ENCODE results near the gene SYNE4. TPM values are rescaled to one million over a fixed set of nuclear protein-coding genes. Genes with fewer than 3 reads are reported as not detected.

SYNE4 gene, protein sequence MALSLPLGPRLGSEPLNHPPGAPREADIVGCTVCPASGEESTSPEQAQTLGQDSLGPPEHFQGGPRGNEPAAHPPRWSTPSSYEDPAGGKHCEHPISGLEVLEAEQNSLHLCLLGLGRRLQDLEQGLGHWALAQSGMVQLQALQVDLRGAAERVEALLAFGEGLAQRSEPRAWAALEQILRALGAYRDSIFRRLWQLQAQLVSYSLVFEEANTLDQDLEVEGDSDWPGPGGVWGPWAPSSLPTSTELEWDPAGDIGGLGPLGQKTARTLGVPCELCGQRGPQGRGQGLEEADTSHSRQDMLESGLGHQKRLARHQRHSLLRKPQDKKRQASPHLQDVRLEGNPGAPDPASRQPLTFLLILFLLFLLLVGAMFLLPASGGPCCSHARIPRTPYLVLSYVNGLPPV
- 3.1 TPM for total RNA-seq
- 5.8 TPM for polyA plus RNA-seq
- long read RNA-seq, donor 1 = 0 reads
- long read RNA-seq, donor 2, partial matches to known transcripts = 5 of 5 reads
- long read RNA-seq, donor 2, other reads (novel, unspliced or antisense) = 0 of 5 reads
- long read RNA-seq, donor 3 = 0 reads
- long read RNA-seq, donor 4 = 0 reads
- long read RNA-seq, donor 5 = 0 reads
- long read RNA-seq, donor 6, partial matches to known transcripts = 0 of 2 reads
- long read RNA-seq, donor 6, other reads (novel, unspliced or antisense) = 0 of 2 reads
- long read RNA-seq, donor 7 = 0 reads
- long read RNA-seq, donor 8, partial matches to known transcripts = 0 of 1 reads
- long read RNA-seq, donor 8, other reads (novel, unspliced or antisense) = 0 of 1 reads
- long read RNA-seq, donor 9 = 0 reads
- long read RNA-seq, donor 10, partial matches to known transcripts = 0 of 1 reads
- long read RNA-seq, donor 10, other reads (novel, unspliced or antisense) = 0 of 1 reads

- peaks cover 7 to 13% of the 10 kb centered on the region in 2 donors for H3K4me1 ChIP-seq (ENCODE audit: control insufficient read depth in 2 of 2, insufficient read depth in 2 of 2, low read length in 2 of 2)
- peak within 1 kb of the TSS; percentile 20 to 36 for H3K4me3 ChIP-seq (ENCODE audit: low read length in 2 of 2)
- H3K27me3 ChIP-seq (ENCODE audit: control insufficient read depth in 2 of 2, insufficient read depth in 1 of 2, low read length in 1 of 2) = peaks cover 0 to 22% of the 10 kb centered on the region in 2 donors
- 84% methylated on average over 19 of the region's 19 CpGs for WGBS
- DNase-seq (ENCODE audit: low read depth in 6 of 9, low spot score in 9 of 9) = no peak
- H3K9me3 ChIP-seq (ENCODE audit: control insufficient read depth in 2 of 2, insufficient read depth in 1 of 2, low read length in 1 of 2) = no peaks in the 10 kb centered on the region
- peaks cover 3 to 17% of the 10 kb centered on the region in 2 donors for H3K36me3 ChIP-seq (ENCODE audit: control insufficient read depth in 2 of 2, insufficient read depth in 2 of 2, low read length in 1 of 2)
- H3K27ac ChIP-seq (ENCODE audit: low read depth in 1 of 2, low read length in 1 of 2) = peak within 1 kb of the TSS in 1 of 2 donors; percentile 15
These were observed at the start of gene SYNE4 for GRCh38 chr19:36008336-36008978. TSS of gene SYNE4 (minus strand) at chr19:36008813. CDS start at chr19:36008681, 132 bp downstream.

- Histone ChIP-seq H3K27ac (ENCODE audit: low read depth in 1 of 2, low read length in 1 of 2) (peak within 1 kb of the TSS; percentile 100), H3K9me3 (ENCODE audit: control insufficient read depth in 2 of 2, insufficient read depth in 1 of 2, low read length in 1 of 2) (no peaks in the 10 kb centered on the region), H3K27me3 (ENCODE audit: control insufficient read depth in 2 of 2, insufficient read depth in 1 of 2, low read length in 1 of 2) (no peaks in the 10 kb centered on the region), H3K4me3 (ENCODE audit: low read length in 2 of 2) (peak within 1 kb of the TSS; percentile 81 to 85), H3K36me3 (ENCODE audit: control insufficient read depth in 2 of 2, insufficient read depth in 2 of 2, low read length in 1 of 2) (peaks cover 11 to 15% of the 10 kb centered on the region in 2 donors), H3K4me1 (ENCODE audit: control insufficient read depth in 2 of 2, insufficient read depth in 2 of 2, low read length in 2 of 2) (peaks cover 10 to 23% of the 10 kb centered on the region in 2 donors)
- WGBS = 1% methylated on average over 76 of the region's 76 CpGs
- DNase-seq (ENCODE audit: low read depth in 6 of 9, low spot score in 9 of 9) = peak in 5 of 9 donors; percentile 85 to 96 (median 91)
These were observed 46.4 kb upstream of the SYNE4 start, which contains the start of gene WDR62 for GRCh38 chr19:36054733-36055686. TSS of gene WDR62 (plus strand) at chr19:36054897. CDS start at chr19:36054972, 75 bp downstream.

GRCh38 chr19:36054119-36054732 is 45.6 kb upstream of the SYNE4 start, which contains the start of gene THAP8:
TSS of gene THAP8 (minus strand) at chr19:36054285. CDS start at chr19:36054217, 68 bp downstream.
- no peaks in the 10 kb centered on the region for H3K27me3 ChIP-seq (ENCODE audit: control insufficient read depth in 2 of 2, insufficient read depth in 1 of 2, low read length in 1 of 2)
- H3K9me3 ChIP-seq (ENCODE audit: control insufficient read depth in 2 of 2, insufficient read depth in 1 of 2, low read length in 1 of 2) = no peaks in the 10 kb centered on the region
- H3K36me3 ChIP-seq (ENCODE audit: control insufficient read depth in 2 of 2, insufficient read depth in 2 of 2, low read length in 1 of 2) = peaks cover 6 to 9% of the 10 kb centered on the region in 2 donors
- peak within 1 kb of the TSS; percentile 81 to 85 for H3K4me3 ChIP-seq (ENCODE audit: low read length in 2 of 2)
- H3K27ac ChIP-seq (ENCODE audit: low read depth in 1 of 2, low read length in 1 of 2) = peak within 1 kb of the TSS; percentile 100
- DNase-seq (ENCODE audit: low read depth in 6 of 9, low spot score in 9 of 9) = peak; percentile 98 to 100 (median 100)
- under 1% methylated on average over 56 of the region's 56 CpGs for WGBS
- H3K4me1 ChIP-seq (ENCODE audit: control insufficient read depth in 2 of 2, insufficient read depth in 2 of 2, low read length in 2 of 2) = peaks cover 10 to 23% of the 10 kb centered on the region in 2 donors

GRCh38 chr19:36051637-36052036 is 43.0 kb upstream of the SYNE4 start:
- no peaks in the 10 kb centered on the region for H3K36me3 ChIP-seq (ENCODE audit: control insufficient read depth in 2 of 2, insufficient read depth in 2 of 2, low read length in 1 of 2)
- no peaks in the 10 kb centered on the region for H3K27me3 ChIP-seq (ENCODE audit: control insufficient read depth in 2 of 2, insufficient read depth in 1 of 2, low read length in 1 of 2)
- peaks cover 10 to 19% of the 10 kb centered on the region in 2 donors for H3K4me1 ChIP-seq (ENCODE audit: control insufficient read depth in 2 of 2, insufficient read depth in 2 of 2, low read length in 2 of 2)
- 97% methylated on average over 4 of the region's 4 CpGs for WGBS
- H3K9me3 ChIP-seq (ENCODE audit: control insufficient read depth in 2 of 2, insufficient read depth in 1 of 2, low read length in 1 of 2) = no peaks in the 10 kb centered on the region
- no peak overlapping the region for H3K4me3 ChIP-seq (ENCODE audit: low read length in 2 of 2)
- no peak for DNase-seq (ENCODE audit: low read depth in 6 of 9, low spot score in 9 of 9)
- no peak overlapping the region for H3K27ac ChIP-seq (ENCODE audit: low read depth in 1 of 2, low read length in 1 of 2)

DNA sequence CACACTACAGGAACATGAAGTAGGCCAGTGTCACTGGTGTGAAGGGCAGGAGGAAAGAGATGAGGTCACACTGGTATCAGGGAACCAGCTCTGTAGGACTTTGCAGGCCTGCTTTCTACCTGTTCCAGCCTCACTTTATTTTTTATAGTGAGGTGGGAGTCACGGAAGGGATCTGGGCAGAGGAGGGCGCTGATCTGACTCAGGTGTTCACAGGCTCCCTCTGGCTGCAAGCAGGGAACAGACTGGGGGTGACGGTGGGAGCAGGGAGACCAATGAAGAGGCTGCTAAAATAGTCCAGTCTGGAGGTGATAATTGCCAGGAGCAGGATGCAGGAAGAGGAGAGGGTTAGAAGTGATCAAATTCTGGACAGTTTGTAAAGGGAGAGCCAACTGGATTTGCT is 42.6 kb upstream of the SYNE4 start:
- no peak overlapping the region for H3K4me3 ChIP-seq (ENCODE audit: low read length in 2 of 2)
- no peak overlapping the region for H3K27ac ChIP-seq (ENCODE audit: low read depth in 1 of 2, low read length in 1 of 2)
- H3K27me3 ChIP-seq (ENCODE audit: control insufficient read depth in 2 of 2, insufficient read depth in 1 of 2, low read length in 1 of 2) = no peaks in the 10 kb centered on the region
- H3K9me3 ChIP-seq (ENCODE audit: control insufficient read depth in 2 of 2, insufficient read depth in 1 of 2, low read length in 1 of 2) = no peaks in the 10 kb centered on the region
- H3K36me3 ChIP-seq (ENCODE audit: control insufficient read depth in 2 of 2, insufficient read depth in 2 of 2, low read length in 1 of 2) = no peaks in the 10 kb centered on the region
- no peak for DNase-seq (ENCODE audit: low read depth in 6 of 9, low spot score in 9 of 9)
- 62% methylated on average over 3 of the region's 3 CpGs for WGBS
- H3K4me1 ChIP-seq (ENCODE audit: control insufficient read depth in 2 of 2, insufficient read depth in 2 of 2, low read length in 2 of 2) = peaks cover 10 to 15% of the 10 kb centered on the region in 2 donors

DNA sequence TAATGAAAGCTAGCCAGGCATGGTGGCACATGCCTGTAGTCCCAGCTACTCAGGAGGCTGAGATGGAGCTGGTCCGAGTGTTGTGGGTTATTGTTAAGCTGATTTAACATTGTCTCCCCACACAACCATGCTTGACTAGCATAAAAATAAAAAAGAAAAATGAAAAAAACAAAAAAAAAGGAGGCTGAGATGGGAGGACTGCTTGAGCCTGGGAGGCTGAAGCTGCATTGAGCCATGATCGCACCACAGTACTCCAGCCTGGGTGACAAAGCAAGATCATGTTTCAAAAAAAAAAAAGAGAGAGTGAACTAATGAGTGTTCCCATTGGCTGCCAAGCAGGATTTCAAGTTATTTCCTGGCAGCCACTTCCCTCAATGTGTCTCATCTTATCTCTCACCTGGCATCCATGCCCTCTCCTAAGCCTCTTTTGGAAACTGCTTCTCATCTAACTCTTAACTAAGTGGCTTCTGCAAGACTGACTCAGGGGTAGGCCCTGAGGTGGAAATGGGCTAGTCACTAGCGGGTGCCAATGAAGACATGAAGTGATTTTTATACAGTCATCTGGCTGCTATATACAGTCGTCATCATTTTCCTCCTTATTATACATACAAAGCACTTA is 40.6 kb upstream of the SYNE4 start:
- H3K27ac ChIP-seq (ENCODE audit: low read depth in 1 of 2, low read length in 1 of 2) = no peak overlapping the region
- peaks cover 0 to 2% of the 10 kb centered on the region in 2 donors for H3K36me3 ChIP-seq (ENCODE audit: control insufficient read depth in 2 of 2, insufficient read depth in 2 of 2, low read length in 1 of 2)
- DNase-seq (ENCODE audit: low read depth in 6 of 9, low spot score in 9 of 9) = no peak
- H3K4me1 ChIP-seq (ENCODE audit: control insufficient read depth in 2 of 2, insufficient read depth in 2 of 2, low read length in 2 of 2) = peaks cover 3 to 4% of the 10 kb centered on the region in 2 donors
- no peaks in the 10 kb centered on the region for H3K9me3 ChIP-seq (ENCODE audit: control insufficient read depth in 2 of 2, insufficient read depth in 1 of 2, low read length in 1 of 2)
- H3K4me3 ChIP-seq (ENCODE audit: low read length in 2 of 2) = no peak overlapping the region
- no peaks in the 10 kb centered on the region for H3K27me3 ChIP-seq (ENCODE audit: control insufficient read depth in 2 of 2, insufficient read depth in 1 of 2, low read length in 1 of 2)
- 97% methylated on average over 4 of the region's 4 CpGs for WGBS

DNA sequence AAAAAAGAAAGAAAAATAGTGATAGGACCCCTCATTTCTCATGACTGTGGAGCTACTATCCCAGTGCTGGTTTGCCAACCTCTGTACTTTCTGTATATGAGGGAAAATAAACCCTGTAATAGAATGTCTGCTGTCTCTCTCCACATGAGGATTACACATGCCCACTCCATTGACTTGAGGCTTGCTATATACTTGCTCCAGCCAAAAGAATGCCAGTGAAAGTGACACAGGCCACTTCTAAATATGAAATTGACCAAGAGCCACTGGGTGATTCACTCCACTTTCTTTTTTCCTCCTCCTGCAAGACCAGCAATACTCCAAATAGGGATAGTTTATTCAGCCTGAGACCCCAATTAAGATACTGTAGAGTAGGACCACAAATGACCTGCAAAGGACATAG is 39.2 kb upstream of the SYNE4 start:
- no peak for DNase-seq (ENCODE audit: low read depth in 6 of 9, low spot score in 9 of 9)
- H3K9me3 ChIP-seq (ENCODE audit: control insufficient read depth in 2 of 2, insufficient read depth in 1 of 2, low read length in 1 of 2) = no peaks in the 10 kb centered on the region
- peaks cover 0 to 2% of the 10 kb centered on the region in 2 donors for H3K36me3 ChIP-seq (ENCODE audit: control insufficient read depth in 2 of 2, insufficient read depth in 2 of 2, low read length in 1 of 2)
- H3K27ac ChIP-seq (ENCODE audit: low read depth in 1 of 2, low read length in 1 of 2) = no peak overlapping the region
- peaks cover 0 to 1% of the 10 kb centered on the region in 2 donors for H3K4me1 ChIP-seq (ENCODE audit: control insufficient read depth in 2 of 2, insufficient read depth in 2 of 2, low read length in 2 of 2)
- no peak overlapping the region for H3K4me3 ChIP-seq (ENCODE audit: low read length in 2 of 2)
- H3K27me3 ChIP-seq (ENCODE audit: control insufficient read depth in 2 of 2, insufficient read depth in 1 of 2, low read length in 1 of 2) = no peaks in the 10 kb centered on the region

All from thymus (tissue), 14 donors.